ENCODE measurements around the gene PPP4R1.

GRCh38 chr18:9552616-9553015 lies 61.7 kb downstream of the PPP4R1 start:
- no peak for TF ChIP-seq POLR2A (IDR thresholded peaks at IDR 0.05; ENCODE audit: low read depth, low read length)
- TF ChIP-seq, protein P1, sequence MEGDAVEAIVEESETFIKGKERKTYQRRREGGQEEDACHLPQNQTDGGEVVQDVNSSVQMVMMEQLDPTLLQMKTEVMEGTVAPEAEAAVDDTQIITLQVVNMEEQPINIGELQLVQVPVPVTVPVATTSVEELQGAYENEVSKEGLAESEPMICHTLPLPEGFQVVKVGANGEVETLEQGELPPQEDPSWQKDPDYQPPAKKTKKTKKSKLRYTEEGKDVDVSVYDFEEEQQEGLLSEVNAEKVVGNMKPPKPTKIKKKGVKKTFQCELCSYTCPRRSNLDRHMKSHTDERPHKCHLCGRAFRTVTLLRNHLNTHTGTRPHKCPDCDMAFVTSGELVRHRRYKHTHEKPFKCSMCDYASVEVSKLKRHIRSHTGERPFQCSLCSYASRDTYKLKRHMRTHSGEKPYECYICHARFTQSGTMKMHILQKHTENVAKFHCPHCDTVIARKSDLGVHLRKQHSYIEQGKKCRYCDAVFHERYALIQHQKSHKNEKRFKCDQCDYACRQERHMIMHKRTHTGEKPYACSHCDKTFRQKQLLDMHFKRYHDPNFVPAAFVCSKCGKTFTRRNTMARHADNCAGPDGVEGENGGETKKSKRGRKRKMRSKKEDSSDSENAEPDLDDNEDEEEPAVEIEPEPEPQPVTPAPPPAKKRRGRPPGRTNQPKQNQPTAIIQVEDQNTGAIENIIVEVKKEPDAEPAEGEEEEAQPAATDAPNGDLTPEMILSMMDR (conservative IDR thresholded peaks at IDR 0.05; ENCODE audit: low read depth, low read length) = no peak
- TF ChIP-seq FOS (IDR thresholded peaks at IDR 0.05; ENCODE audit: low read depth, low read length) = no peak
- TF ChIP-seq NFE2L2 (IDR thresholded peaks at IDR 0.05; ENCODE audit: low read depth, low read length) = no peak
- TF ChIP-seq RFX5 (IDR thresholded peaks at IDR 0.05; ENCODE audit: low read depth, low read length) = no peak
- TF ChIP-seq RAD21 (IDR thresholded peaks at IDR 0.05; ENCODE audit: low read length) = no peak
- TF ChIP-seq SMC3 (IDR thresholded peaks at IDR 0.05; ENCODE audit: low read depth, low read length) = no peak
- TF ChIP-seq CEBPB (IDR thresholded peaks at IDR 0.05; ENCODE audit: low read depth, low read length) = no peak
- TF ChIP-seq, protein P2, sequence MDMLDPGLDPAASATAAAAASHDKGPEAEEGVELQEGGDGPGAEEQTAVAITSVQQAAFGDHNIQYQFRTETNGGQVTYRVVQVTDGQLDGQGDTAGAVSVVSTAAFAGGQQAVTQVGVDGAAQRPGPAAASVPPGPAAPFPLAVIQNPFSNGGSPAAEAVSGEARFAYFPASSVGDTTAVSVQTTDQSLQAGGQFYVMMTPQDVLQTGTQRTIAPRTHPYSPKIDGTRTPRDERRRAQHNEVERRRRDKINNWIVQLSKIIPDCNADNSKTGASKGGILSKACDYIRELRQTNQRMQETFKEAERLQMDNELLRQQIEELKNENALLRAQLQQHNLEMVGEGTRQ (IDR thresholded peaks at IDR 0.05; ENCODE audit: low read depth, low read length) = no peak
- no peak for TF ChIP-seq BHLHE40 (IDR thresholded peaks at IDR 0.05; ENCODE audit: low read depth, low read length)
- no peak for TF ChIP-seq MXI1 (IDR thresholded peaks at IDR 0.05; ENCODE audit: borderline replicate concordance, low read depth, low read length)
